GM21515 (cell line): ENCODE measurements around the gene KRT76.

Experiments
- ATAC-seq: cut with Tn5 transposase; IDR thresholded peaks from one replicate; pipeline ENCODE4 v1.9.1; 2021; ENCODE audit not compliant: unreplicated experiment

Gene KRT76

DNA sequence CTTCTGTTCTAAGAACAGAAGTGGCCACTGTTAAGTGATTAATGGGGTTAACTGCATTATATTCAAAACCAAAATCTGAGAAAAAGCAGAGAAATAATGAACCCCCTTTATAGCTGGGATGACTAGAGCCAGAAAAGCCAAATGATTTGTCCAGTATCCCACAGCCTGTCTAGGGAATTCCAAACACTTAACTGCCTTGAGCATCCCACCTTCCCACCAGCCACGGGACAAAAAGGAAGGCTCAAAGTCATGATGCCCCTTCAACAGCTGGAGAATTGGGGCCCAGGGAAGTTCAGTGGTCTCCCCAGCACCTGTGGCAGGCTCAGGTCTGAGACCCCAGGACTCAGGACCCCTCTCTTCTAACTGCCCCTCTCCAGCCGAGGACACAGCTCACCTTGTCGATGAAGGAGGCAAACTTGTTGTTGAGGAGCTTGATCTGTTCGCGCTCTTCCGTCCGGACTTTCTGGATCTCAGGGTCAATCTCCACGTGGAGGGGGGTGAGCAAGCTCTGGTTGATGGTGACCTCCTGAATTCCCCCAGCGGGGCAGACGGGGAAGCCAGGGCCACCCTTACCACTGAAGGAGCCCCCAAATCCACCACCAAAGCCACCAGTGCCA is 36.2 kb upstream of the KRT76 start:
- no peak for ATAC-seq

DNA sequence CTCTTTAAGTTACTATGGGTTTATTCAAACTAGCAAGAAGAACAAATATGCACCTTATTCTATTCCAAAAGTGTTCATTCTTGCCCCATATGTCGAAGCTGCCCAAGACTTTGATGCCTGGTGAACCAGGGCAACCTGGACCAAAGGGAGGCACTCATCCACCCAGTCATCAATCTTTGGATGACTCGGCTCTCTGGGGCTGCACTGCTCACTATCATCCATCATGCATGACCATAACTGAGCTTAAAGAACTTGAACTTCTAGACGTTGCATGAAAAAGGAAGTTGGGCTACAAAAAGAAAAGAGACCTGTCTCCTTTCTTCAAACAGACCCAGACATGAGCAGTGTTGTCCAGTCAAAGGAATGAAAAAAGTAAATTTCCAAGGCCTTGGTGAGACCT is 35.6 kb upstream of the KRT76 start:
- no peak for ATAC-seq

DNA sequence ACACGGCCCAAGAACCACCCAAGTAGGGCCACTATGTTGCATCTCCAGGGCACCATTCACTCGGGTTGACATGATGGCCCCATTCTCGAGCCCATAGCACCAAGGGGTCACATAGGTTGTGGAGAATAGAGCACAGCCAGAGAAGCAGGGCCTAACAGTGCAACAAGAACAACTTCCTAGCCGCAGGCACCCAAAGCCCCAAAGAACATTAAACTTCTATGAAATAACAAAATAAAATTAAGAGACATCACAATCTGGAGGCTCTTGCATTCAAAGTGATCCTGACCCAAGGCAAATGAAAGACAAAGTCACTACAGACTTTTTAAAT is 34.9 kb upstream of the KRT76 start:
- ATAC-seq: no peak

DNA sequence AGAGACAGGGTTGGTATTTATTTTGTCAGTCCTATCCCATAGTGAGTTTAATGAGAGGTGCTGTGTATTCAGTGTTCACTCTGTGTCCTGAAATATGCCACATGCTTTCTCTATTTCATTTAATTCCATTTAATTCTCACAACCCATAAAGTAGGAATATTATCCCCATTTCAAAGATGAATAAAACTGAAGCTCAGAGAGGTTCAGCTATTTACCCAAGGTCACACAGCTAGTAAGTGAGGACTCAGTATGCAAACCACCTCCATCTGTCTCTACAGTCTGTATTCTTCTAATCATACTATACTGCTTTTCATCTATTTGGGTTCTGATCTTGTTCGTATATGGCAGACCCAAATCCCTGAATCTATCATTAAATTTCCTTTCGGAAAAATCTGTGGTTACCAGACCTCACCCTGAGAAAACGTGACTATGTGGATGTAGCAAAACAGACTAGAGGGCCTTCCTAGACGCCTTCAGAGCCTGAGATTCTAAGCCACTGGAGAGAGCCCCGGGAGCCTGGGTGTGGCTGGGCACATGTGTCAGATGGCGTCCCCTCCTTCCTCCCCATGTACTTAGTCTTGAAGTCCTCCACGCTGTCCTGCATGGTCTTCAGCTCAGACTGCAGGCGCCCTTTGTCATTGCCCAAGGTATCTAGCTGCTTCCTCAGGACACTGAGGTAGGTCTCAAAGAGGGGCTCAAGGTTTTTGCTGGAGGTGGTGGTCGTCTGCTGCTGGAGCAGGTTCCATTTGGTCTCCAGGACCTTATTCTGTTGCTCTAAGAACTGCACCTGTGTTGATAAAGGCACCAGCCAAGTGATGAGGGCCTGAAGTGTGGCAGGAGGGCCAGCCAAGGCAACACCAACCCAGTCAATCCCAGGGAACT is 34.3 kb upstream of the KRT76 start:
- no peak for ATAC-seq

DNA sequence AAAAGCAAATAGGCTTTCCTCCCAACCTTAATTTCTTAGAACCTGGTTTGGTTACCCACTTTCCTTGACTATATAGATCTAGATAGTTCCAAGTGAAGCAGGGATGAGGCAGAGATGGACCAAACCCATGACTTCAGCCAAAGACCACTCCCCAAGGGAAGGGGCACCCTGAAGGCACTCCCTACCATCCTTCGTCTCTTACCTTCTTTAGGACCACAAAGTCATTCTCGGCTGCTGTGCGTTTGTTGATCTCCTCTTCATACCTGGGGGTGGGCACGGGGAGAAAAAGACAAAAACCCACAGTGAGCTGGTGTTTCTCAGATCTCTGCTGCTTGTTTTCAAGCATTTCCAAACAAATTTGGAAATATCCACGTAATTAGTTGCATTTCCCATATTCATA is 33.4 kb upstream of the KRT76 start:
- ATAC-seq: no peak

DNA sequence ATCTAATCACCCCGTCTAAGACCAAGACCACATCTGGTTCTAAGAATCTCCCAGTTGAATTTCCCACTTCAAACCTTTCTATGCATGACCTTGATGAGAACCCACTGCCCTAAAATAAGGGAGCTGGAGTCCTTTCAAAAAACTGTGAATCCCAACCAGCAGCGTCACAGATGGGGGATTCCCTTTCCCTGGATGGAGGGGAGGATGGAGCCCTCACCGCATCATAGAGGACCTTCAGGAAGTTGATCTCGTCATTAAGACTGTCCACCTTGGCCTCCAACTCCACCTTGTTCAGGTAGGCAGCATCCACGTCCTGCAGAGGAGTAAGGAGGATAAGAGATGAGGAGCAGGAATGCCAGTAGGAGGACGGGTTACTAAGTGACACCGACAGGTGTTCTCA is 32.0 kb upstream of the KRT76 start:
- no peak for ATAC-seq

DNA sequence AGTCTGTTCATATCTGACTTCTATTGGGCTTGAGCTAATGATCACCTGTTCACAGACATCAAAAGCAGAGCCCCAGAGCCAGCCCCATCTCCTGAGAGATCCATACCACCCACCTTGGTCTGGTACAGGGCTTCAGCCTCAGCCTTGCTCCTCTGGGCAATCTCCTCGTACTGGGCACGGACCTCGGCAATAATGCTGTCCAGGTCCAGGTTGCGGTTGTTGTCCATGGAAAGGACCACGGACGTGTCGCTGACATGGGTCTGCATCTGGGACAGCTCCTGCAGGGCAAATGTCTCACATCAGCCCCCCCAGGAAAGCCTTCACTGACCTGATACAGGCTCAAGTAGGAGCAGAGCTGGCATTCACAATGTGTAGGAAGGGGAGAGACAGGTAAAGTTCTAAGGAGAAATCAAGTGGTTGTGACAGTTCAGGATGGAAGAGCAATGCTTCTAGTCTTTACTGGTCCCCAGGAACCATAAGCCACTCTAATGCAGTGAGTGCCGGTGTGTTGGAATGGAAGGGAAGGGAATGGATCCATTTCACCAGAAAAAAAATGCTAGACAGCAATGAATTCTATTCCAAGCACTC is 31.5 kb upstream of the KRT76 start:
- no peak for ATAC-seq

DNA sequence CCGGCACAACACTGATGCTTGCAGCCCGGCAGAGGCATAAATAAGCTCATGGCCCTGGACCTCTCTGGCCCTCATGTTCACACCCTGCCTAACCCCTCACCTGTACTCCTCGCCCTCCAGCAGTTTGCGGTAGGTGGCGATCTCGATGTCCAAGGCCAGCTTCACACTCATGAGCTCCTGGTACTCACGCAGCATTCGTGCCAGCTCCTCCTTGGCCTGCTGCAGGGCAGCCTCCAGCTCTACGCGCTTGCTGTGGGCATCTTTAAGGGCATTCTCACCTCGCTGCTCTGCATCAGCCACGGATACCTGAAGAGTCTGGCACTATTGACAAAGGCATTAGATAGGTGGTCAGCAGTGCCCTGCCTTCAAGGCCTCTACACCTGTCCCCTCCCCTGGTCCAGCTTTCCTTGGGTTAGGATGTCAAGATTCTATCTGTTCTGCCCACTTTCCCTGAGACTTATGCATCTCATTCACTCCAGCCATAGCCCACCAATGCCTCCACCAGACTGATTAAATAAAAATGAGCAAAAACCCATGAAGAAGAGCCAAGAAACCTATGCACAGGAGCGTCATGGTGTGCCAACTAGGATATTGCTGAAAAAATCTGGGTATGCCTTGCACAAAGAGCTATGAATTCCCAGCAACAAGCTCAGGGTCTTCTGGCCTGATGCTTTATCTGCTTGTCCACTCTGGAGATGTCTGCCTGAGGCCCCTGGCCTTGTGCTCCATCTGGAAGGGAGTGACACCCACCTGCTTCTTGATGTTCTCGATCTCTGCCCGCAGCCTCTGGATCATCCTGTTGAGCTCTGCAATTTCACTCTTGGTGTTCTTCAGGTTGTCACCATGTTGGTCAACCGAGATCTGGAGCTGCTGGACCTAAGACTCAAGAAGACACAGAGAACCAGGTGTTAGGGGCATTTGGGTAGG is 30.7 kb upstream of the KRT76 start:
- no peak for ATAC-seq

DNA sequence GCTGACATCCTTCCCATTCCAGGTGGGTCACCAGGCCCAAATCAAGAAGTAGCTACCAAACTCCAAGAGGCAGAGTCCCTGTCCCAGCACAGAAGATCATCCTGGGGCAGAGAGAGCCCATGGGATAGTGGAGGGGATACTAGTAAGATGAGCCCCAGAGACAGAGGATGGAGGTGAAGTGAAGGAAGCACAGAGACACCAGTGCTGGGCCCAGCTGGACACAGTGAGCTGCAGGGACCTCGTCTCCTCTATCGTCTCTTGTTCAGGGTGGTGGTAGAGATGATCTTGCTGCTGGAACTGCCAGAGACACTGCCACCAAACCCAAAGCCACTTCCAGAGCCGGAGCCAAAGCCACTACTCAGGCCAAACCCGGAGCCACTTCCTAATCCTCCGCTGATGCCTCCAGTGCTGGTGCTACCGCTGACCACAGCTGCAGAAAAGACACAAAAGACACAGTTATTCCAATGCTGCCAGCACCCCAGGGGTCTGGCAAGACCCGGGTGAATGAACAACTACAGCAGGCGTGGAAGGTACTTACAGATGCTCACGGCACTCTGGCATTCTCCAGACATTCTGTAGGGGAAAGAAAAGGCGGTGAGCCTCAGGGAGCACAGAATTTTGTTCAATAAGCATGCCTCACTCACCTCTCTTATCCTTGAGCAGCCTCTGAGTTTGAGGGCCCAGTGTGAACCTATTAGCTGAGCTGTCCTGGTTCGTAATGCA is 29.8 kb upstream of the KRT76 start:
- ATAC-seq: no peak

DNA sequence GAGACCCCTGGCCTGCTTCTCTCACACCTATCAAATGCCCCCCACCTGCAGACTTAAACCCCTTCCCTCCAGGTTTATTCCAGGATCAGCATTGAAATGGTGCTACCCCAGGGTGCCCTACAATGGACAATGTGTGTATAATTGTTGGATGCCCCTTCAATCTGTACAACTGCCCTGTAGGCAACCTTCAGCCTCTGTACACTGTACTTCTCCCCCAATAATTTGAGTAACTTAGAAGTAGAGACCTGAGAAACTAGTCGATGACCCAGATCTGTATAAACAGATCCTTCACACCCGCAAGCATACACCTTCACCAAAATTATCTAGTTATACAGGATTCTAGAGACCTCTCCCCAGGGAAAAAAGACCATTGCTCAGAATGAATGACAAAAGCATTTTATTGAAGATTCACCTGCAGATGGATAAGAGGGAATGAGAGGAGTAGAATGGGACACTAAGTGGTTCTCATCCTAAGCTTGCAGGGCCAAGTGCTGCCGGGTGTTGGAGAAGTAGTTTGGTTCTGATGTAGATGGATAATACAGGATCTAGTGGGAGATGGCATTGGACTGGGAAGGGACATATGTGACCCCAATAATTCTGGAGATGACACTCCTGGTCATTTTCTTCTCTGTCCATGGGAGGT is 29.1 kb upstream of the KRT76 start:
- no peak for ATAC-seq

DNA sequence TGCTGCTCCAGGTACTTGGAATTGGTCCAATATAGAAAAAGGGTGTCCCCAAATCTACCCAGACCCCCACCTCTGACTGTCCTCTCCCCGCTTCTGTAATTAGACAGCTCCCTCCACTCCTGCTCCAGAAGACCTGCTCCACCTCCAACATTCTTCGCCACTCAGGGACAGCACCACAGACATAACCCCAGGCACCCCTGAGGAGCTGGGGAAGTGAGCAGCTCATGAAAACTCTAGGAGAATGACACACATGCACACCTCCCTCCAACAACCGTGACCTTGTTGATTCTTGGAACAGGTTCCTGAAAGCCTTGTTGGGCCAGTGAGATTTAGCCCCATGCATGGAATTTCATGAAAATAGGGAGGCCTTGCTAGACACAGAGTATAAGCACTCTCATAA is 28.6 kb upstream of the KRT76 start:
- ATAC-seq: no peak

DNA sequence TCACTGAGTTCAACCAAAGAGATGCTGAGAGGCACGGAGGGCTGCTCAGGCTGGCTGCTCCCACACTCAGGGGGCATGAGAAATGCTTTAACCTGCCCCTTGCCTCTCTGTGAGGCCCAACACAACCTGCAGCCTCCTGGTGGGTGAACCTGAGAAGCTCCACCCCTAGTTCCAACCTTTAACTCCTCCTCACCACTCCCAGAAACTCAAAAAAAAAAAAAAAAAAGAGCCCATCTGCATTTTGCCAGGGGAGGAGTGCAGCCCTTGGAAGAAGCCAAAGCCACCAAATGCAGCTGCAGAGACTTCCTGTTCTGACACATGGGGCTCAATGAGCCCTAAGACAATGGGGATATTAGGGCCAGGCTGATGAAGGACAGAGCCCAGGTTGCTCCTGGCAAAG is 27.9 kb upstream of the KRT76 start:
- ATAC-seq: no peak

DNA sequence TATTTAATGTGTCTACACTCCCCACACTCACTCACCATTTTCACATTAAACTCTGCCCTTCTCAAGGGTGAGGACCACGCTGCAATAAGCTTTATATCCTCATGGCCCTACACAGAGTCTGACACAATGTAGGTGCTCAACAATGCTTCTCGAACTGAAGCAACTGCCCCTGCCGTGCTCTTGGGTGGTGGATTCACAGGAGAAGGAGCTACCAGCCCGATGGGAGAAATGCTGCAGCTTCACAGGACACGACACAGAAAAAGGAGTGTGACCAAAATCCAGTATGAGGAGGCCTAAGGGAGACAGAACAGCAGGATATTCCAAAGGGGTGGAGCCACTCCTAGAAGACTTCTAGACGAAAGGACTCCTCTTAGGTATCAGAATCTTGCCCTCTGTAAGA is 25.3 kb upstream of the KRT76 start:
- ATAC-seq: no peak

DNA sequence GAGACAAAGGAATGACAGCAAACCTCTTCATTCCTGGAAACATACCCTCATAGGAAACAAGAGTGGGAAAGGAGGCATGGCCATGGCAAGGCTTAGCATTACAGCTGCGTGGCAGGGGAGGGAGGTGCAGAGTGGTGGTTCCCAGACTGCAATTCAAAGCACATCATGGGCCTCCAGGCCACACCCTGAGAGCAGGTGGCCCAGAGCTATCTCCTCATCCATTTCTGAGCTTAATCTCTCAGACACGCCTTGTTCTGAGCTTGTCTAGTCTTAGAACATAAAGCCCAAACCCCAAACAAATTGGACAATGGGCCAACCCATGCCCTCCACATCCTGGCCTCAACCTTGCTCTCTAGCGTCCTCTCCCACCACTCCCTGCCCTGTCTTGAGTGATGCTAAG is 24.6 kb upstream of the KRT76 start:
- ATAC-seq: no peak

DNA sequence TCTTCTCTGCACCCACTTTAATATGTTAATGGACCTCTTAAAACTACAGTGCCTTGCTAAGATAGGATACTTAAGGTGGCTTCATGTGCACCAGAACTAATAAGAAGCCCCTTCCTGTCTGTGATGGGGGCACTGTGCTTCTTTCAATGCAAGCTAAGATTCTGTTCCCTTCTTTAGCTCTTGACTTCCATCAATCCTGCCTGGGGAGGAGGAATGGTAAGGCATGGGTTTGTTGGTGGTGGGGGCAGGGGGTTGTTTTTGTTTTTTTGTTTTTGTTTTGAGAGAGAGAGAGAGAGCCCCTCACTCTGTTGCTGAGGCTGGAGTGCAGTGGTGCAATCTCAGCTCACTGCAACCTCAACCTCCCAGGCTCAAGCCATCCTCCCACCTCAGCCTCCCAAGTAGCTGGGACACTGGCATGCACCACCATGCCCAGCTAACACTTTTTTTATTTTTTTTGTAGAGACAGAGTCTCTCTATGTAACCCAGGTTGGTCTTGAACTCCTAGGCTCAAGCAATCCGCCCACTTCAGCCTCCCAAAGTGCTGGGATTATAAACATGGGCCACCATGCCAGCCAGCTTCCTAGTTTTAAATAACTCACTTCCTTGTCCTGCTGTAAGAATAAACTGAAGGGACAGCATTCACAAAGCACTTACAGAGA is 23.2 kb upstream of the KRT76 start:
- ATAC-seq: no peak

DNA sequence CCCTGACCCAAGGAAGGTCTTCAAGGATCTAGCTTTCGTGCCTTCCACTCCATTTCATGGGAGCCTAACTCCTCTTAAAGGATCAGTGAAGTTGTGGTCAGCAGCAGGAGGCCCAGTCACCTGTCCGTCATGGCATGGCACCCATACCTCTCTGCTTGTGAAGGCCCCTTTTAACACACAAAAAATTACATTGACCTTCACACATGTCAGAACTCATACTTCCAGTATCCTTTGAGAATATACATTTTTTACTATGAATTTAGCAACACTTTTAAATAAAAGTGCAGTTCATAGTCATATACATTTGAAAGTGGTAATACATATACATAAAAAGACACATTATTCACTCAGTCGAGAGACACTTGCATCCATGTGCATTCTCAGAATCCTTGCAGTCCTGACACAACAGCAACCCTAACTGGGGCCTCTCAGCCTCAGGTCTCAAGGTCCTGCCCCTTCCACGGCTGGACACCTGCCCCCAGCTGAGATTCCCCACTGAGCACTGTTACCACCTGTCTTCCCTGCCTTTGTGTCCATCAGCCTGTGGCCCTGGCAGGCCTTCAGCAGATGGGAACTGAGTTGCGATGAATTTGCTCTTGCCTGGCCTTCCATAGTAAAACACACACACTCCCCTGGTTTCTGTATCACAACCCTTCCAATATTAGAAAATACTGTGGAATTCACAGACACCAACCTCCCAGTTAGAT is 22.5 kb upstream of the KRT76 start:
- ATAC-seq: no peak

DNA sequence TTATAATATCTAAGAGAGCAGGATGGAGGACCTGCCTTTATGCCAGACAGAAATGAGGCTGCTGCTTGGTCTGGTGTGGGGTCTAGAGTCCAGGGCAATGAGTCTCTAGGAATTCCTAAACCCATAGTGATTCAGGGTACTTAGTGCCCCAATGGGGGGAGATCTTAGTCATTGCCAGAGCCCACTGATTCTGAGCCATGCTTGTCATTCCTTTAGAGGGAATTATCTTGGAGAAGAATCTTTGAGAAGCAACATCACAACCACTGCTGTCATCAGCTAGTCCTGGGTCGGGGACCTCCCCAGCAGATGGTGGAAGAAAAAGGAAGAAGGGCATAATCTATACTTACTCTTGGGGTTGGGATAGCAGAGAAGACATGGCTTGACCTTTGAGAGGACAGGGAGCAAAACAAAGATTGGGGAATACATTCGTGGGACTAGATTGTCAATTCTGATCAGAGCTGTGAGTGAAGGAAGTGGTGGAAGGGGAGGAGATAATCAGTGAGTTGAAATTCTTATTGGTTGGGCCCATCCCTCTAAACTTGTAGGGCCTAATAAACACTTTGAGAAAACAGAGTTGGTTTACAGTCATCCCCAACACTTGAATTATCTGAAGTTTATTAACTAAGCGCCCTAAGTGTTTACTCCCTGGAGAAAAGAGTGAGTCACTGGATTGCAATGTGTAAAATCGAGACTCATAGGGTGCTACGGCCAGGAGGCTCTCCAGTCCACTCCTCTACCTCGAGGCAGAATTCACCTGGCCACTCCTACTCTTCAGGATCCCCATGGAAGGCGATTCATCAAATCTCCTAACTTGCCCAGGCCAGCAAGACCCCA is 21.7 kb upstream of the KRT76 start:
- ATAC-seq: no peak

DNA sequence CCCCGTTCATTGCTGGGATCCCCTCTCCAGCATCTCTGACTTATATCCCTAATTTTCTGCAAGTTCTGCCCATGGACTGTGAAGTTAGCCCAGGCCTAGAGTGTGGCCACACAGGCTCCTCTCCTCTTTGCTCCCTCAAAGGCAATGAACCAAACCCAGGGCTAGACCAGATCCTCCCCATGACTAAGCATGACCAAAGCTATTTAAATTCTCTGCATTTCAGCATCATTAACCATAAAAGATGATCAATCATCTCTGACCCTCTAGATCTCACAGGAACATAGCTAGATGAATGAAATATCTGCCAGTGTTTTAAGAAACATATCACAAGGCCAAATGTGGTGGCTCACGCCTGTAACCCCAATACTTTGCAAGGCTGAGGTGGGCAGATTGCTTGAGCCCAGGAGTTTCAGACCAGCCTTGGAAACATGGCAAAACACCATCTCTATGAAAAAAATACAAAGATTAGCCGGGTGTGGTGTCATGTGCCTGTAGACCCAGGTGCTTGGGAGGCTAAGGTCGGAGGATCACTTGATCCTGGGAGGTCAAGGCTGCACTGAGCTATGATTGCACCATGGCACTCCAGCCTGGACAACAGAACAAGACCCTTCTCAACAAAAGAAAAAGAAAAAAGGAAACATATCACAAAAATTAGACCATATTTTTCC is 21.0 kb upstream of the KRT76 start:
- no peak for ATAC-seq
